T-helper 2 cell treated with Interferon-gamma antibody and Interleukin-4, amounts not matched to agents 5 μg/mL and 100 μg/mL, for 36 hours (primary cell): ENCODE data around the gene ENO4.
A peak's percentile ranks its signal among the peaks of the same experiment; 100 is the strongest.

Experiments
- DNase-seq: peaks from one replicate; pipeline ENCODE4 v3.0.0; 2021; ENCODE audit warnings: low spot score
- H3K27ac Mint-ChIP-seq: one replicate; pipeline ENCODE4 v1.8.0; 2021; ENCODE audit warnings: mild to moderate bottlenecking, mixed read lengths
- H3K27me3 Mint-ChIP-seq: one replicate; pipeline ENCODE4 v1.8.0; 2021; ENCODE audit warnings: low read depth, mixed read lengths
- H3K36me3 Mint-ChIP-seq: one replicate; pipeline ENCODE4 v1.8.0; 2021; ENCODE audit warnings: low read depth, mixed read lengths
- H3K4me1 Mint-ChIP-seq: one replicate; pipeline ENCODE4 v1.8.0; 2021; ENCODE audit warnings: low read depth, mixed read lengths
- H3K4me3 Mint-ChIP-seq: one replicate; pipeline ENCODE4 v1.8.0; 2022; ENCODE audit warnings: mild to moderate bottlenecking, moderate library complexity, mixed read lengths
- H3K9me3 Mint-ChIP-seq: one replicate; pipeline ENCODE4 v1.8.0; 2021; ENCODE audit warnings: mixed read lengths

The ENO4 gene, protein sequence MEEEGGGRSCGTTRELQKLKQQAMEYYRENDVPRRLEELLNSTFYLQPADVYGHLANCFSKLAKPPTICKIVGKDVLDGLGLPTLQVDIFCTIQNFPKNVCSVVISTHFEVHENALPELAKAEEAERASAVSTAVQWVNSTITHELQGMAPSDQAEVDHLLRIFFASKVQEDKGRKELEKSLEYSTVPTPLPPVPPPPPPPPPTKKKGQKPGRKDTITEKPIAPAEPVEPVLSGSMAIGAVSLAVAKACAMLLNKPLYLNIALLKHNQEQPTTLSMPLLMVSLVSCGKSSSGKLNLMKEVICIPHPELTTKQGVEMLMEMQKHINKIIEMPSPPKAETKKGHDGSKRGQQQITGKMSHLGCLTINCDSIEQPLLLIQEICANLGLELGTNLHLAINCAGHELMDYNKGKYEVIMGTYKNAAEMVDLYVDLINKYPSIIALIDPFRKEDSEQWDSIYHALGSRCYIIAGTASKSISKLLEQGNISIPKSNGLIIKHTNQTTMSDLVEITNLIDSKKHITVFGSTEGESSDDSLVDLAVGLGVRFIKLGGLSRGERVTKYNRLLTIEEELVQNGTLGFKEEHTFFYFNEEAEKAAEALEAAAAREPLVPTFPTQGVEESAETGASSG

DNA sequence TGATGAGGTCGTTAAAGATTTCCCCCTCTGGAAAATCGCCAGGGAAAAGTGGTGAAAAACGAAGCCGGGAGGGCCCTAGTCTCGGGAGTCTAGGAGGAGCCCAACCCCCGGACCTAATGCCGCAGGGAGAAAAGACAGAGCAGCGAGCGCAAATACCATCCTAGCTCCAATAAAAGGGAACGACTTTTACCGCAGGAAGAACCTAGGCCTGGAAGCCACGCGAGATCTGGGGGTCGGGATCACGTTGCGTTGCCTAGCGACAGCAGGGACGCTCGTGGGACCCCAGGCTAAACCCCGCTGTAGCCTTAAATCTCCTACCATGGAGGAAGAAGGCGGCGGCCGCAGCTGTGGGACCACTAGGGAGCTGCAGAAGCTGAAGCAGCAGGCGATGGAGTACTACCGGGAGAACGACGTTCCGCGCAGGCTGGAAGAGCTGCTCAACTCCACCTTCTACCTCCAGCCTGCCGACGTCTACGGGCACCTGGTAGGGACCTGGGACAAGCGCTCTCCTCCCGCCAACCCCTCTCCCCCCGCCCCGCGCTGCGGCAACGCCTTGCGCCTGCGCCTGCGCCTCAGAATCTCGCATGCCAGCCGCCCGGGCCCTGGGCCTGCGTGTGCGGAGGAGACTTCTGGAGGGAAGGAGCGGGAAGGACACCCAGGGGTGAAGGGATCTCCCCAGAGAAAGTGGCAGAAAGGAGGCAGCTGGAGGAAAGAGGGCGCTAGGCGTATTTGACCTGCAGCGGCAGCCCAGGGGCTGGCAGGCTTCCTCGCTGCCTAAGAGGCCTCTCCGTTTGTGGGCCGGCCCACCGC is at the start of gene ENO4:
TSS of gene ENO4 (plus strand) at position 252 of the 810 bp plus-strand sequence. CDS start at position 320, 68 bp downstream.
- DNase-seq = no peak
- Mint-ChIP-seq H3K27me3 (peaks cover 51% of the 10 kb centered on the region), H3K4me3 (peak within 1 kb of the TSS; percentile 19)

DNA sequence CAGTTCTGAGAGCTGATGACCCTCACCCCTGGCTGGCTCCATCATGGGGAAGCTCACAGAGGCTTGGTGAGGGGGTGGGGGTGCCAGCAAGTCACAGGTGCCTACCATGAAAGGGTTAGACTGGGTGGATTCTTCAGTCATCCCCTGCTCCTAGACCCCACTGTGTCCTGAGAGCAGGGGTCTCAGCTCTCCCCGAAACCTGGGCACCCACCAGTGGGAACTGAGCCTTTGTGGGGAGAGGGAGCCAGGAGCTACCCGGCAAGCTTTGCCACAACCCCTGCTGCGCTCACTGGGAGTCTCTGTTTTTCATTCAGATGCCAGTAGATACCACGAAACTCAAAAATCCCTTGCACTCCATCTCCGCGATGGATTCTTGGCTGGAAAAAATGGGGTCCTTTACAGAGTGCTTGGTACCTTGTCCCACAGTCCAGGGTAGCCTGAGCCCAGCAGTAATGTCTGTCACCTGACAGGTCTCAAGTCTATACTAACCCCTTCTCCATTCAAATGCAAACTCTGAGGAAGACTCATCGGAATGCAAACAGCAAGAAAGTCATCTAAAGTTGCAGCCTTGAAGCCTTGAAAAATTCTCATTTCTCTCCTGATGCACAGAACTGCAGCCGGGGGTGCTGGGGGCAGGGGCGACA is 48.9 kb upstream of the ENO4 start:
- H3K27me3 Mint-ChIP-seq = no peaks in the 10 kb centered on the region
- H3K36me3 Mint-ChIP-seq = no peaks in the 10 kb centered on the region
- no peaks in the 10 kb centered on the region for H3K9me3 Mint-ChIP-seq
- H3K27ac Mint-ChIP-seq = no peak overlapping the region
- DNase-seq = no peak
- H3K4me1 Mint-ChIP-seq = no peaks in the 10 kb centered on the region
- H3K4me3 Mint-ChIP-seq = no peak overlapping the region

More for the DNA sequence above, at the start of gene ENO4:
- H3K27ac Mint-ChIP-seq = no peak within 1 kb of the TSS
- H3K36me3 Mint-ChIP-seq = no peaks in the 10 kb centered on the region
- no peaks in the 10 kb centered on the region for H3K9me3 Mint-ChIP-seq
- H3K4me1 Mint-ChIP-seq = peaks cover 5% of the 10 kb centered on the region

DNA sequence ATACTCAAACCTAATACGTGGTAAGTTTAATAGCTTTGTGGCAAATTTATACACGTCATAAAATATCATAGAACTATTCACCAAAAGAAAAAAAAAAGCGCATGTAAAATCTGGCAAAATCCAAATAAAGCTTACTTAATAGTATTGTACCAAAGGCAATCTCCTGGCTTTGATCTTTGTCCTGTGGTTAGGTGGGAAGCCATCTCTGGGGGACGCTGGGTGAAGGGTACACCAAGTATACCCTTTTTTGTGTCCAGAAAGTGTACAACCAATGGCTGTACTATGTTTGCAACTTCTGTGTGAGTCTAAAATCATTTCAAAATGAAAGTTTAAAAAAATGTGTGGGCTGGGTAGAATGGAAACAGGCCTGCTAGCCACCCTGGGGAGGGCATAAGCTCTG is 47.6 kb upstream of the ENO4 start:
- Mint-ChIP-seq H3K27me3 (no peaks in the 10 kb centered on the region), H3K27ac (no peak overlapping the region), H3K4me1 (no peaks in the 10 kb centered on the region), H3K4me3 (no peak overlapping the region), H3K9me3 (no peaks in the 10 kb centered on the region), H3K36me3 (no peaks in the 10 kb centered on the region)
- DNase-seq = no peak

DNA sequence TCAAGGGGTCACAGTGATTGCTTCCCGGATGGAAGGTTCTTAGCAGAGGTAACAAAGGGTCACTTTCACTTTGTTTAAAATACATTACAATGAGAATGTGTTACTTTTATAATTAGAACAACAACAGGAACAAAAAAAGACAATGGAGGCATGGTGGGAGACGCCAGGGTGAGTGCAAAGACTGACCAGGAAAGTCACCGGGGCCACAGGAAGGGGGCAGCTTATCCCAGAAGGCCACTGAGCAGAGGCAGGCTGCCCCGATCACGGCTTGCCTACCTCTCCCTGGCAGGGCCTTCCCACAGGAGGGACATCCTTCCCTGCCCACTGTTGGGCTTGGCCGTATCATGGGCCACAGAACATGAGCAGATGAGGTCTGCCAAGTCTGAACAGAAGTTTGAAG is 46.8 kb upstream of the ENO4 start:
- H3K36me3 Mint-ChIP-seq = no peaks in the 10 kb centered on the region
- H3K4me1 Mint-ChIP-seq = no peaks in the 10 kb centered on the region
- no peaks in the 10 kb centered on the region for H3K9me3 Mint-ChIP-seq
- H3K27me3 Mint-ChIP-seq = no peaks in the 10 kb centered on the region
- no peak for DNase-seq
- no peak overlapping the region for H3K27ac Mint-ChIP-seq
- no peak overlapping the region for H3K4me3 Mint-ChIP-seq

DNA sequence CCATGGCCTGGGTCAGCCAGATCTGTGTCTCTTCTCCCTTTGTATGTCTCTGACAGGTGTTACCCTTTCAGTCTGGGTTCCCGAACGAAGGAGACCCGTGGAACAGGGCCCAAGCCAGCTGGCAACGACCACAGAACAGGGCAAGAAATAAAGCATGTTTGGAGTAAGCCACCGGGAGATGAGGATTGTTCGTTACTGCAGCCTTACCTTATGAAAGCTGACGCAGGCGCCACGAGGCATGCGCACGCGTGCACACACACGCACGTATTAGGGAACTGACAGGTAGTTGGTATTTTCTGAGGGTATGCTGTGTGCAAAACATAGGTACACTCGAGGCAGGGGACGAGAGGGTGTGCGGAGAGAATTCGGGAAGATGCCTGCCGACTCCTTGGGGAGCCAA is 46.4 kb upstream of the ENO4 start:
- no peaks in the 10 kb centered on the region for H3K27me3 Mint-ChIP-seq
- H3K4me3 Mint-ChIP-seq = no peak overlapping the region
- H3K9me3 Mint-ChIP-seq = no peaks in the 10 kb centered on the region
- DNase-seq = no peak
- H3K27ac Mint-ChIP-seq = no peak overlapping the region
- H3K4me1 Mint-ChIP-seq = no peaks in the 10 kb centered on the region
- H3K36me3 Mint-ChIP-seq = no peaks in the 10 kb centered on the region

DNA sequence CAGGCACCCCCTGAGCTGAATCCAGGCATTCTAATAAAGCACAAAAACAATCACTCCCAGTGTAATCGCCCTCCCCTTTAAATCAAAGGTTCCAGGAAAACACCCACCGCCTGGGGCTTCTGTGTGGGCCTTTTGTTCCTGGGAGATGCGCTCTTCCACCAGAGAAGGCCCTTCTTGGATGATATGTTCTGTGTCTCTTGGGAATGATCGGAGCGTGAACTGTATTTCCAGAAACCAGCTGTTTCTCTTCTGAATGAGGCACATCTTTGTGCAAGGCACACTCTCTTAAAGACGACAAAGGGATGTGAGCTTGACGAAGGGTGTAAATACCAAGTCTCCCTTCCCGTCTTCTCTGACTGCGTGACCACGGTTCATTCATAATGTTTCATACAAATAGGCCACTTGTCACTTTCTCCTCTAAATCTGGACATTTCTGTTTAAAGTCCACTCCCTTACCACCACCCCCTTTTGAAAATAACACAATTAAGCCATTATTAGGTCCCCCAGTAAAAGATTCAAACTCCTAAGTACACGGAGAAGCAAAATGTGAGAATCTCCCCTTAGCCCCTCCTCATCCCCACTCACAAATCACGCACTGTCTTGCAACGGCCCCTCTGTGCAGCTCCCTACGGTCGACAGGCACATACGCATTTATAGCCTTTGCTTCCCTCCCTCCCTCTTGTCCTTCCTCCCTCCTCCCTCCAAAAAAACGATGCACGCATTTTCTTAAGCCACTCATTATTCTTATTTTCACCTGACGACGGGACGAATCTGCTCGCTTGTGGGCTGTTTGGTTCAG is 45.6 kb upstream of the ENO4 start:
- no peak overlapping the region for H3K4me3 Mint-ChIP-seq
- no peaks in the 10 kb centered on the region for H3K36me3 Mint-ChIP-seq
- no peak overlapping the region for H3K27ac Mint-ChIP-seq
- H3K9me3 Mint-ChIP-seq = no peaks in the 10 kb centered on the region
- DNase-seq = no peak
- H3K4me1 Mint-ChIP-seq = no peaks in the 10 kb centered on the region
- H3K27me3 Mint-ChIP-seq = no peaks in the 10 kb centered on the region

DNA sequence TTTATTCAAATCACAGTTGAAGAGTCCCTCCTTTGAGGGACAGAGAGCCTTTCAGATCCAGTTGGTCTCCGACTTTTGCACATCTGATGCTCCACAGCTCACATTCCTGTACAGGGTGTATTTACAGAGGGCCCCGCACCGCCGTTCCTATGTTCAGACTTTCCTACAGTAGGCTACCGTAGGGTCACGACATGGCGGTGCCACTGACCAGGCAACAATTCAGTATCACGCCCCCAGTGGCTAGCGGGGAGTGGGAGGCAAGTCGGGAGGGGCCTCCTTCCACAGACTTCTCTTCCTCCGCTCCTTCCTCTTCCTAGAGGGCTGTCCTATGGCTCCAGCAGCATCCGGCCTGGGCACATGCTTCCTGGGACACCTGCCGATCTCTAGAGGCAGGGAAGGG is 40.6 kb upstream of the ENO4 start:
- DNase-seq = no peak
- Mint-ChIP-seq H3K36me3 (no peaks in the 10 kb centered on the region), H3K27ac (no peak overlapping the region), H3K9me3 (no peaks in the 10 kb centered on the region), H3K27me3 (peaks cover 2% of the 10 kb centered on the region), H3K4me1 (no peaks in the 10 kb centered on the region), H3K4me3 (no peak overlapping the region)

DNA sequence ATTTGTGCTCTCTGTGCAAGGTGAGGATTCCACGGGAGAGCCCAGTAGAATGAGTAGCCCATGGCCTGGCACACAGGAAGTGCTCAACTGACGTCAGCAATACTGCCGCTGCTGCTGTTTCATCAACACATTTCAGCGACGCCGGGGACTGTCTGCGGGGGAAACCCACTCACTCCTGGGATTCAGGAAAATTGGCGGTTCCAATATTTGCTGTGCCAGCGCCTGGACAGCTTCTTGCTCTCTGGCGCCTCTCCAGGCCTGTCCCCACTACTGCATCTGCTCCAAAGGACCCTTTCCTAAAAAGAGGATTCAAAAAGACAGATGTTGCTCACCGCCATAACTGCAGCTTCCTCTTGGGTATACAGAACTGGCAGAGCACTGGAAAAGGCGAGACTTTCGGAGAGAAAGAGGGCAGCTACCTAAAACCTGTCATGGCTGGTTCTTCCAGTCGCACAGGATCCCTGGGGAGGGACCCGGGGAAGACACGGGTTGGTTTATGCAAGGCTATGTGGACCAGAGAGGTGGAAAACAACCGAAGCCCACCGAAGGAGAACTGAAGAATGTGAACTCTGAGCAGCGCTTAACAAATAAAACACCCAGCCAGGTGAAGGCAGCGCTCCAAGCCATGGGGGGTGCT is 39.7 kb upstream of the ENO4 start:
- Mint-ChIP-seq H3K36me3 (no peaks in the 10 kb centered on the region), H3K9me3 (no peaks in the 10 kb centered on the region), H3K27me3 (peaks cover 2% of the 10 kb centered on the region), H3K4me1 (no peaks in the 10 kb centered on the region), H3K27ac (no peak overlapping the region), H3K4me3 (no peak overlapping the region)
- no peak for DNase-seq

DNA sequence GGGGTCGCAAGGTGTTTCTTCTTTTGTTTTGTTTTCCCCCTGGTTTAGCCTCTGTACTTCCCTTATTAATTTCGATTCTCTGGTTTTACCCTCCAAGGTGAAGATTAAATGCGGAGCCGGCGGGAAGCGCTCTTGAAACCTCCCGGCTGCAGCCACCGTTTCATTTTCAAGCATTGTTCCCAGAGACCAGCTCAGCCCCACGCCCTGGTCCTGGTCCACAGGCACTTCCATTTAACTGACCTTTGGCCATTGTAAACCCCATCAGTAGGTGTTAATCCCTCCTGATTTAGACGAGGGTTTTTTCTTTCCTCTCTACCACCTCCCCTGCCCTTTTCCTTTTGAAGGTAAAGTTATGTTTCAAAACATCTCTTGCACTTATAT is 39.2 kb upstream of the ENO4 start:
- Mint-ChIP-seq H3K4me3 (no peak overlapping the region), H3K27ac (no peak overlapping the region), H3K27me3 (peaks cover 2% of the 10 kb centered on the region), H3K9me3 (no peaks in the 10 kb centered on the region), H3K4me1 (no peaks in the 10 kb centered on the region), H3K36me3 (no peaks in the 10 kb centered on the region)
- DNase-seq = no peak

DNA sequence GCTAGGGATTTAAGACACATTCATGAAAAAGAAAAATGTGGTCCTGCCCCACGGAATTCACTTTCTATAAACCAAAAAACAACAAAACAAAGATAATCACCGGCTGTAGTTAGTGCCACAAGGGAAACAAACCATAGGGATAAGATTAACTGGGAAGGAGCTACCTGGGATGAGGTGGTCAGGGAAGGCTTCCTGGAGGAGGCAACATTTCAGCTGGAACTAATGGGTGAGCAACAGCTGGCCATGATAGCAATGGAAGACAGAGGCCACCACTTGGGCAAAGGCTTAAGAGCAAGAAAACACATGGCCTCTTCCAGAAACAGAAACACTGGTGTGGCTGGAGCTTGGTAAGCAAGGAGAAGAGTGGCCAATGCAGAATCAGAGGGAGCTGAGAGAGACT is 38.4 kb upstream of the ENO4 start:
- Mint-ChIP-seq H3K4me3 (no peak overlapping the region), H3K4me1 (no peaks in the 10 kb centered on the region), H3K27ac (no peak overlapping the region), H3K27me3 (peaks cover 2% of the 10 kb centered on the region), H3K36me3 (no peaks in the 10 kb centered on the region), H3K9me3 (no peaks in the 10 kb centered on the region)
- DNase-seq = no peak

DNA sequence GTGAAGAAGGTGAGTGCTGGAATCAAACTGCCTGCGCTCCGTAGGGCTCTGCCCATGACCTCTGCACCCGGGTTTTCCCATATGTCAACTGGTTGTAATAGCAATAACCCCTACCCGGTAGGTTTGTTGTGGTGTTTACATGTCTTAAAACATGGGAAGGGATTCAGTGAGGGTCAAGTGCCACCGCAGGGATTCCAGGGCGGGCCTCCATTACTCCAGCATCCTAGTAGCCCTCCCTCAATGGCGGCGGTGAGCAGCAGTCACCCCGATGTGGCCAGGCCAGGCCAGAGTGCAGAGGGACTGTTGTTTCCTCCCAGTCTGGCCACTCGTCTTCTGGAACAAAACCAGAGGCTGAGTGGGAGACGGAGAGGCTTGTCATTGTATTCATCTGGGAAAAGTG is 37.6 kb upstream of the ENO4 start:
- H3K36me3 Mint-ChIP-seq = no peaks in the 10 kb centered on the region
- peaks cover 2% of the 10 kb centered on the region for H3K27me3 Mint-ChIP-seq
- DNase-seq = no peak
- no peak overlapping the region for H3K27ac Mint-ChIP-seq
- no peaks in the 10 kb centered on the region for H3K9me3 Mint-ChIP-seq
- H3K4me1 Mint-ChIP-seq = no peaks in the 10 kb centered on the region
- H3K4me3 Mint-ChIP-seq = no peak overlapping the region

DNA sequence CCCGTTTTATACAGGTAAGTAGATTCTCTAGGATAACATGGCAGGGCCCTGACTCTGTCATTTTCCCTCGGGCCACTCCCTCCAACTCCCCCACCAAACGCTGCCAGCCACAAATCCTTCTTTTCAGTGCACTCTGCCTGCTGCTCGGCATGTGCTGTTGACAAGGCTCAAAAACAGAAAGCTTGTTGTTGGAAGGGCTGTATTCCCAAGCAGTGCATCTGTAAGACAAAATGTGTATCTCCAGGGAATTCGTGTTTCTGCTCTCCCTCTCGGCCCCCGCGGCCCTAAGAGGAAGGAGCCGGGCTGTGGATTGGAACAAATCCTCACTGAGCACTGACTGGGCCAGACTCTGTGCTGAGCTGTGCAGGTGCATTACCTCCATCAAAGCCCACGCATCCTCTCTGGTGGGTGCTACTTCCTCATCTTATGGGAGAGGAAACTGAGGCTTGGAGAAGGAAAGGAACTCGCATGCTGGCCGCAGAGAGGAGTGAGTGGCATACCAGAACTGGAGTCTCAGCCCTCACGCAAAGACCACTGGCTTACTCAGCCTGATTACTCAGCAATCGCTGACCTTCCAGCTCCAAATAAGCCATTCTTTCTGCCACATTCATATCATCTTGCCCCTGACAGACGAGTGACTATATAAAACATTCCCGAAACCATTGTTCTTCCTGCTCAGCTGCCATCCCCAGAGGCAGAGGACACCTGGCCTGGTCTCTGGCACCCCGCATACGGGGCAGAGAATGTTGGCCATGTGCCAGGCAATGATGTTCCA is 33.5 kb upstream of the ENO4 start:
- Mint-ChIP-seq H3K36me3 (no peaks in the 10 kb centered on the region), H3K4me3 (no peak overlapping the region), H3K9me3 (no peaks in the 10 kb centered on the region), H3K27ac (no peak overlapping the region), H3K4me1 (no peaks in the 10 kb centered on the region), H3K27me3 (peaks cover 2% of the 10 kb centered on the region)
- DNase-seq = no peak
